Stimulated activated CD8-positive, alpha-beta memory T cell treated with anti-CD3 and anti-CD28 coated beads, Interleukin-15, amount 100 ng/mL, for 48 hours (primary cell): ENCODE data around the gene PCID2.

Experiments used
- DNase-seq, 2 donors: peaks; one replicate each; pipeline ENCODE4 v3.0.0-alpha.2; 2020; ENCODE audit warnings: low read depth in 2 of 2

PCID2 gene

DNA sequence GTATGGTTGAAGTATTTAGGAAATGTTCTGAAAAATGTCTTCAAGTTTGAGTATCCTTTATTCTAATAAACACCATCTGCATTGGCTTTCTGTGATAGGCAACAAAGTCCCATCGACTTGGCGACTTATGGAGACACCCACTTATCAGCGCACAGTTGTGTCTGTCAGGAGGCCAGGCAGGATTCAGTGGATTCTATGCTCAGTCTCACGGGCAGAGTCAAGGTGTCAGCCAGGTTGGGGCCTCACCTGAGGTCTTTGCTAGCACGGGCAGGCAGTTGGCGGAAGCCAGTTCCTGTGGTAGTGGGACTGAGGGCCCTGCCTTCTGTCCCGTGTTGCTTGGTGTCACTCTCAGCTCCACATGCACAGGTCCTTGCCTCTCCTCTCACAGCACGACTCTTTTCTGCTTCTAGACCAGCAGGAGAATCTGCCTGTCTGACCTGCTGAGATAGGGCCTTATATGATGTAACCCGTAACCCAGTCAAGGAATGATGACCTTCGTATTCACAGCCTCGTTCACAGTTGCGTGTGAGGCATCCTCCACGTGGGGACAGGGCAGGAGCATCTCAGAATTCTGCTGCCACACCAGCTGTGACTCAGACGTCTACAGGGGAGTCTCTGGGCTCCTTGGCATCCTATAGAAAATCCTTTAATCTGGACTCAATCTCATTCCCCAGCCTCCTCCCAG is 10.9 kb upstream of the PCID2 start:
- DNase-seq = no peak

DNA sequence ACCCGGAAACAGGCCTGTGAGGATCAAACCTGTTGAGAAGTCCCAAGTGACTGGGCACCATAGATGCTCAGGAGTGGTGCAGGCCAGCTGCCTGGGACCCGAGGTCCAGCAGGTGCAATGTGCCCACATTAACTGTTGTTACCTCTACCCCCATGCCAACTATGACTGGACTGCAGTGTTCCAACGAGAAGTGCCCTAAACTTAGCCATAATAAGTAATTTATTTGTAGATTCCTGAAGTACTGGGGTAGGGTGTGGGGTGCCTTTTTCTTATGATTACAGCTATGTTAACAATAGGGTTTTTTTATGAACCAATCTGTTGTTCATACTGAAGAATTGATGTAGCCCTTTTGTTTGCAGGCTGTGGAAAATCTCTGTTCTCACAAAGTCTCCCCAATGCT is 10.1 kb upstream of the PCID2 start:
- no peak for DNase-seq

DNA sequence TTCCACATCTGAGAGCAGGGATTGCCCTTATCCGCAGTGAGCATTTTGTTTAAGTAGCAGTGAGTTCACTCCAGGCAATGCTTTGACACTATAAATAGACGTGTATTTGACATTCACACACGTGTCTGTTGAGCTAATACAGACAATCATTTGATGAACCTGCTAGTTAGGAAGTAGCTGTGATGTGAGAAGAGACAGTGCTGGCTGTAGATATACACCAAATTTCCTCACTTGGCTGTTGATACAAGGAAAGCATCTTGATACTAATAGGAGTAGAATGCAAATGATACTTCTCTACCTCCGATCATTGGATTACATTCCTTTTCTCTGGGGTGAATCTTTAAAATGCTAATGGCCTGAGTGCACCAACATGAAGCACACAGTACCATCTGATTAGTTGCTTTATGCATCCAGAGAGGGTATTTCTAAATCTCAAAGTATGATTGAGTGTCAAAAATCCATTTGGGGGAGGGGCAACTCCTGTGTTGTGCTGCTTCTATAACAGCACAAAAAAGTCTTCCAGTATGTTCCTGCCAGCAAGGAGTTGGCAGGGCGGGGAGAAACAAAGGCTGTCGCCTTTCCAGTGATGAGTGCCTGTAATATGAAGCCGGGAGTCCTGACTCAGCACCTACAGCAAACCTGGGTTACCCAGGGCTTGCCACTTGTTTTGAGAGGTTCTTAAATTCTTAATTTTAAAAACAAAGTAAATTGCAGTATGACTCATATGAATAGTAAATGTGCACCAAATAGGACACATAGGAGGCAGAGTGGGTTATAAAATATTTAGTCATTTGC is 8.0 kb upstream of the PCID2 start:
- no peak for DNase-seq

DNA sequence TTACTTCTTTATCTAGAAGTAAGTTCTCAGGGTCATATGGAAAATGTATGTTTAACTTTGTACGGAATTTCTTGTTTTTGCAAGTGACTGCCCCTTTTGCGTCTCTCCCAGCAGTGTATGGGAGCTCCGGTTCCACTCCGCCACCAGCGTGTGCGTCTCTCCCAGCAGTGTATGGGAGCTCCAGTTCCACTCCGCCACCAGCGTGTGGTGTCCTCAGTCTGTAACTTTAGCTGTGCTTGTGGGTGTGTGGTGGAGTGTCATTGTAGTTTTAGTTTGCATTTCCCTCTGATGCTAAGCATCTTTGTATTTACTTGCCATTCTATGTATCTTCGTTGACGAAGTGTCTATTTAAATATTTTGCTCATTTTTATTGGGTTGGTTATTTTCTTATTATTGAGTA is 3.3 kb upstream of the PCID2 start:
- DNase-seq = no peak

DNA sequence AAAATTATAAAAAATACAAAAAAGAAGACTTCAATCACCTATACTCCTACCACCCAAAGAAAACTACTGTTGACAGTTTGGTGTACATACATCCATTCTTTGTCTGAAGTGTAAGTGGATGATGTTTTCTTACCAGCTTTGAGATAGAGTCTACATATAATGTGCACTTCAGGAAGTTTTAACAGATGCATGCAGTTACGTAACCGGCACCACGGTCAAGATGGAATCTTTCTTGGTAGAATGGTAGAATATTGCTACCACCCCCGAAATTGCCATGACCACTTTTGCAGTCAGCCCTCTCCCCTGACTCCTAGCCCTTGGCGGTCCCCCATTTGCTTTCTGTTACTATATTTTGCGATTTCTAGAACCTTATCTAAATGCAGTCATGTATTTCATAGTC is 2.4 kb upstream of the PCID2 start:
- DNase-seq = no peak

DNA sequence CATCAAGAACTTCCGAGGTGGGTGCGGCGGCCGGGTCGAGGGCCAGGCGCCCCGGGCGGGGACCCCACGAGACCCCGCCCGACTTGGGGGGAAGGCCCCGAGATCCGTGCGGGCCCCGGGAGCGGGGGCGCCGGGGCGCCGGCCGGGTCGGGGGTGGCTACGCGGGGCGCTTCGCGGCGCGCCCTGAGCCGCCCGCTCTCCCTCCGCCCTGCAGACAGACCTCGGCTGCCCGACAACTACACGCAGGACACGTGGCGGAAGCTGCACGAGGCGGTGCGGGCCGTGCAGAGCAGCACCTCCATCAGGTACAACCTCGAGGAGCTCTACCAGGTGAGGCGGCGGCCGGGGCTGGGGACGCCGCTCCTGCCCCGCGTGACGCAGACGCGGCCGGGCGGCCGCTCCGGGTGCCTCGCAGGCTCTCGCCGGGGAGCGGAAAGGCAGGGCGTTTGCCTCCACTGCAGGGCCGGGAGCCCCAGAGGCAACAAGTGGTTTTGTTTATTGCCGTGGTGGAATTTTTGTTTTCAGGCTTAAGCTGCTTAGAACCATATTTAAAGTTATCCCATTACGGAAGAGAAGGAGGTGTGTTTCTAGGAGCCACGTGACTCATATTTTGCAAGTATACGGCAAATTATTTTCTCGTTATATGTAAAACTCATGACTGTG is 1.4 kb upstream of the PCID2 start:
- peak; percentile 42 to 51 for DNase-seq

DNA sequence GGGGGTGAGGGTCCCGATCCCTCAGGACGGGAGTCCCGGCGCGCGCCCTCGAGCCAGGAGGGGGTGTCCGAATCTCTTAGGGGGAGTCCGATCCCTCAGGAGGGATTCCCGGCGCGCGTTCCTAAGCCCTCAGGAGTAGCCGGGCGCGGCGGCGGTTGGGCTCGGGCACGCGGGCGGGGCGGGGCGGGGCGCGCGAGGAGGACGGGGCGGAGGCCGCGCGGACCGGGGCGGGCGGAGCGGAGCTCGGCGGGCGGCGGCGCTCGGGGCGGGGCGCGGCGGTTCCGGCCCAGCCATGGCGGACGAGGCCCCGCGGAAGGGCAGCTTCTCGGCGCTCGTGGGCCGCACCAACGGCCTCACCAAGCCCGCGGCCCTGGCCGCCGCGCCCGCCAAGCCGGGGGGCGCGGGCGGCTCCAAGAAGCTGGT is 878 bp upstream of the PCID2 start, which contains the start of gene CUL4A:
CUL4A (plus strand) TSS at position 278 of the 423 bp plus-strand sequence; CDS start at position 293, 15 bp downstream.
- DNase-seq = peak; percentile 64 to 69

DNA sequence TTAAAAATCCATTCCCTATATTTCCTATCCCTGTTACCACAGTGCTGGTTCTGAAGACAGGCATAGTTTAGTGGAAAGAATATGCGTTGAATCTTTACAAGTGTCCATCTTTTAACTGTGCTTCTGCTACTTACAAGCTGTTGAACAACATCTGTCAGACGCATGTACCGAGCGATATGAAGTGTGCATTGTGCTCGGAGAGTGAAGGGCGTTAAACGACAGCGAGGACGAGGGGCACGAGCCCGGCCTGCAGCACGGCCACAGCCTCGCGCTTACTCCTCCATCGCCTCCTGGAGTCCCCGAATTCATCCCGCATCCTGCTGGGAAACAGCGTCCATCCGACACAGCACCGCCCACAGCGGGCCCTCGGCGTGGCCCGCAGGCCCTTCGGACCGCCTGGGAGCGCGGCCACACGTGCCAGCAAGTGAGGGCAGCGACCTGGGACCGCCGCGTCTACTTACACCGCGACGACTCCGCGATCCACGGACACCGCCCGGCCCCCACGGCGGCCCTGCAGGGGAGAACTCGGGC is 514 bp downstream of the PCID2 start:
- no peak for DNase-seq

DNA sequence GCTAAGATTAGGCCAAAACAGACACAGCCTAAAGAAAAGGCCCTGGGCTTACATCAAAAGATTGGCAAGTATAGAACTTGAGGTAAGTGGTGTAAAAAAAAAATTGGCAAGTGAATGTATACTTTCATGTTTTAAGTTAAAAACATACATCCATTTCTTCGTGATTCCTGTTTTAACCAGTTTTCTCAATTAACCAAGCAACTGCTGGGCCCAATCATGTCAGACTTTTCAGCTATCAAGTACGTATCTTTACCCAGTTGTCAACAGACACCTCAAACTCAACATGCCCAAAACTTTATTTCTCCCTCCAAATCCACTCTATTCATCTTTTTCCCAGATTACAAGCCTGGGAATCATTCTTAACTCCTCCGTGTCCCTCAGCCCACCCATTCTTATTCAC is 1.0 kb downstream of the PCID2 start:
- DNase-seq = no peak

DNA sequence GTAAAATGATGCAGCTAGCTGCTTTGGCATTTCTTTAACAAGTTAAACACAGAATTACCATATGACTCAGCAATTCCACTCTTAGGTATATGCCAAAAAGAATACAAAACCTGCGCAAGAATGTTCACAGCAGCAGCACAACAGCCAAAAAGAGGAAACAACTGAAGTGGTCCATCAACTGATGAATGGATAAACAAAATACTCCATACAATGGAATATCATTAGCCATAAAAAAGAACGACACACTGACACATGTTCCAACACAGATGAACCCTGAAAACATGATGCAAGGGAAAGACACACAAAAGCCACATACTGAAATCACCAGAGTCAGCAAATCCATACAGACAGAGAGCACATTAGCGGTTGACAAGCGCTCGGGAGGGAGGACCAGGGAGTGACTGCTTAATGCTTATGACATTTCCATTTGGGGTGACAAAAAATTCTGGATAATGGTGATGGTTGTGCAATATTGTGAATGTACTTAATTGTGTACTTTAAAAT is 3.0 kb downstream of the PCID2 start:
- DNase-seq = no peak

DNA sequence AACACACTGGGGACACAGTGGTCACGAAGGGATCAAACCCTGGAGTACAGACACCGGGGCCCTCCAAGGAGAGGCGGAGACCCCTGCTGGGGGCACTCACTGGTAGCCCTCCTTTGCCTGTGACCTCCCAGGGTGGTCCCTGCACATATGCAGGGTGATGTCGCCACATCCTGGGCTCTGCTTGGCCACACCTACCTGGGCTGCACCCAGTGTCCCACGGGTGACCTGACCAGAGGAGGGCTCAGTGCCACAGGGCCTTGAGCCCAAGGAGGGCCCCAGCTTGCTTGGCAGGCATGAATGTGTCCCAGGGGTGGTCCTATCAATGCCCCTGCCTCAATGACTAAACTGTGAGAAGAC is 4.1 kb downstream of the PCID2 start:
- DNase-seq = no peak

DNA sequence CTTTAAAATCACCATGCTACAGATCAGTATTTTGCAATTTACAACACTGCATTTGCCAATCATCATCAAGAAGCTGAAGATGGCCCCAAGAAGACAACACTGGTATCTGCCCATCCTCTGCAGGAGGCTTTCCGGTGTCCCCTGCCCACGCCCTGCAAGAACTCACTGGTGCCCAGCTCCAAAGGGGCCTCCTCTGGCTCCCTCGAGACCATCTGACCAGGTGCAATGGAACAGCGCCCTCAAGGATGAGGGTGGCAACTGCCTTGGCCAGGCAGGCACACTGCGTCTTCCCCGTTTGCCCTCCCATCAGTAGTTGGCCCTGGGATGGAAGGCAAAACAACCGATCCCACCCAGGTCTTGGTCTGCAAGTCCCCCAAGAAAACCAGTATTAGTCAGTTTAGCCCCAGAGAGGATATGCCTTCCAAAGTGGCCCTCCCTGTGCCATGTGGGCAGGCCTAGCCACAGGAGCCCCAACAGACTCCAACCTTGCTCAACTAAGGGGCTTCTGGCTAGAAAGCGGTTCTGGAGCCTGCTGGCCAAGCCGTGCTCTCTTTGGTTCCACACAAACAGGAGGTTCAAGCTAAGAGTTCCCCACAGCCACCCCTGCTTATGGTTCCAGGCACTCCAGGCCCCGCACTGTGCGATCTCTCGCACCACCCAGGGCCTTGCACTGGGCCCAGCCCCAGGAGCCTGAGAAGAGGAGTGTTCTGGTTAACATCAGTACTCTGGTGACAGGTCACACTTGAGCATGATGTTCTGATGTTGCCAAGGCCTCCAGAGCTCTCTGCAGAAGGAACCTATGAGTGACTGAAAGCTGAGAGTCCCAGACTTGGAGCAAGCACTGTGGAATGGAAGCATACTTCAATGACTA is 4.7 kb downstream of the PCID2 start:
- no peak for DNase-seq

DNA sequence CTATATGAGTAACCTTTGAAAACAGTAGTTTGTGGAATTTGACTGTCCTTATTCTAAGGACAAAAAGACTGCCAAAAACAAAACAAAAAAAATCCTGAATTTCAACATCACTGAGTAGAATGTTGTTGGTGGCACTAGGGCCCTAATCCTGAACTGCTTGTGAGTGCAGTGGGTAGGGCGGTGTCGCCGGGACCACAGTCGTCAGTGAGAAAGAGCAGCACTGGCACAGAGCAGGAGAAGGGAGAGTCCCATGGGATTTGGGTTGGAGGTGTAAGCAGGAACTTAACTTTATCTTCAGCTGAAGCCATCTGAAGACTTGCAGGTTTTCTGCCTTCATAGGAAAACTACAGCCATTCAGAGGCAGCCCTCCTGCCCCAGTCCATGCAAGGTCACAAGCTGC is 5.6 kb downstream of the PCID2 start:
- no peak for DNase-seq

DNA sequence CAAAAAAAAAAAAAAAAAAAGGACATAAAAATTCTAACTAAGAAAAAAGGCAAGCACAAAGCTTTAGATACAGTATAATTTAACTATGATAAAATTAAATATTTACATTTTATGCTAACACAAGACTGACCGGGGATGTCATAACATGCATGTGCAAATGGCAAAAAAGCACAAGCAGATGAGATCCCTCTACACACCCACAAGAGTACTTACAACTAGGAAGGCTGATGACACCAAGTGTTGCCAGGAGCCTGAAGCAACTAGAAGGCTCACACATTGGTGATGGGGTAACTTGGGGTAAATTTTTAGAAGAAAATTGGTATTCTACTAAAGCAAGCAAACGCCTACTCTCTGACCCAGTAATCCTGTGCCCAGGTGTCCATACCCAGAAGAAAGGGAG is 6.7 kb downstream of the PCID2 start:
- DNase-seq = no peak

DNA sequence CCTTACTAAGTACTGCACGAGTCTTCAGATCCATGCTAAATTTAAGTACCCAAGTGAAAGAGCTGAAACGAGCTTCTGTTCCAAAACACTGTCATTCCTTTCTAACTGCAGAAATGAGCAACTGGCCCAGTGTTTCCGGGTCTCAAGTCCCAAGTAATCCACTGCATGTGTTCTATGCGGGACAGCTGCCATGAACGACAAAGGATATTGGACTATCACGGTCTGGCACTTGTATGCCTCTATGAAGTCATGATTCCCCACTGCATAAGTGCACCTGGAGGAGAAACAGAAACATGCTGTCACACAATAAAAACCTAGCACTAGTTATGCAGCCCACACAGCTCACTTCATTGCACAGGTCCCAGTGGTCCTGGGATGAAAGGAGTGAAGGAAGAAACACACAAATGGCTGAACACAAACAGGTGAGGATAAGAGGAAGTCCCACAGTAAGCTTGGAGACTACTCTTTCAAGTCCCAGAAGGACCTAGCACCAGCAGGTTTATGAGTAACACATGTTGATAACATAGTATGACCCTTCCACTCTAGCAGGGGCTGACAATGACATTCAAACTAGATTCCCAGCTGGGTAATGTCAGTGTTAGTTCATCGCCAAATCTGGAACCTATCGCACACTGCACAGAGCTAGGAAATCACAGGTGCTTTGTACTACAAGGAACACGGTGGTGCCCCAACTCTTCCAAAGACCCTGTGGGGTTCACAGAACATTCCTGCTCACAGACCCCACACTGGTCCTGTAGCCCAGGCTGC is 11.3 kb downstream of the PCID2 start:
- no peak for DNase-seq

DNA sequence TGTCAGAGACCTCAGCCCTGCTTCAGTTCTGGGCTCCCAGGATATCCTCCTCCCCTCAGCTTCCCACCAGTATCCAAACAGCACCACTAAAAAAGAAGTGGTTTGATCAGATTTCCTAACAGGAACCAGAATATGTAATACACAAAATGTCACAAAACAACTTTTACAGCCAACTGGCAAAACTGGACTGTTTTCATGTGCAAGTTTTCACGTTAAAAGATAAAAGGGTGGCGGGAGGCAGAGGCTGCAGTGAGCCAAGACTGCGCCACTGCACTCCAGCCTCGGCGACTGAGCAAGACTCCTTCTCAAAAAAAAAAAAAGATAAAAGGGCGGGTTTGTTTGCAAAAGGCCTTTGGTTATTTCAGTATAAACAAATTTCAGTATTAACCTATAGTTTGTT is 13.1 kb downstream of the PCID2 start:
- DNase-seq = no peak

DNA sequence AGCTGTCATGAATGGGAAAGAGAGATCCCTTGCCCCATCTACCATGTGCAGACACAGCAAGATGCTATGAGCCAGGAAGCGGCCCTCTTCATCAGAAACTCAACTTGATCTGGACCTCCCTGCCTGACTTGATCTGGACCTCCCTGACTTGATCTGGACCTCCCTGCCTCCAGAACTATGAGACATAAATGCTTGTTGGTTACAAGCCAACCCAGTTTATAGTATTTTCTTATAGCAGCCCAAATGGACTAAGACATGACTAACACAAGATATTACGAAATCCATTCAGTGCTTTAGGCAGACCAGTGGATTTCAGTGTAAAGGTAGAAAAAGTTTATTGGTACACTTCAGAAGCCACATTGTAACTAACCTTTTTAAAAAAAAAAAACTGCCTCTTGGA is 15.6 kb downstream of the PCID2 start:
- no peak for DNase-seq

DNA sequence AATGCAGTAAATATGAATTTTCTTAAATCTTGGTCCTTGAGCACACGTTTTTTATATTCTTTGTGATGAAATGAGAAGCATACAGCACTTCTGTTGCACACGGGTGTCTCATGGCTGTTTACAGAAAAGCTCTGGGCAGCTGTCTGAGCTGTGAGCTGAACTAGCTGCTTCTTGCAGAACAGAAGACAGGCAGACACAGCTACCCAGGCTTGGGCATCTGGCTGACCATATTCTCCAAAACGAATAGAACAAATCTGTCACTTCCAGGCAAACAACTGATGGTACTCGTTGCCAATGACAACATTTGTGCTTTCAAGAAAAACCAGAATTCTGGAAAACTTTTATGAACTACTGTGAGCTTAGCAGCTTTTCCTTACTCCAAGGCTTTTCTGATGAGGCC is 16.2 kb downstream of the PCID2 start:
- DNase-seq = no peak

DNA sequence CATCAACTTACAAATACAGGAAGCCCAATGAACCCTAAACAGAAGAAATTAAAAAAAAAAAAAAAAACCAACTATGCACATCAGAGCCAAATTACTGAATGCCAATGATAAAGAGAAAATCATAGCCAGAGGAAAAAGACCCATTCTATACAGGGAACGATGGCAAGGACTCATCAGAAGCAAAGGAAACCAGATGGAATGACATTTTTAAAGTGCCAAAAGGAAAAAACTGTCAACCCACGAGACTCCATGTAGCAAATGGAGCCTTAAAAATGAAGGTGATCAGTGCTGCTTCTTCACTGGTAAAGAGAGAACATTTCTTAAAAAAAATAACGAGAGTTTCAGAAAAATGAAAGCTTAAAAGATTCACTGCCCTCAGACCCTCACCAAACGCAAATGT is 18.3 kb downstream of the PCID2 start:
- no peak for DNase-seq

DNA sequence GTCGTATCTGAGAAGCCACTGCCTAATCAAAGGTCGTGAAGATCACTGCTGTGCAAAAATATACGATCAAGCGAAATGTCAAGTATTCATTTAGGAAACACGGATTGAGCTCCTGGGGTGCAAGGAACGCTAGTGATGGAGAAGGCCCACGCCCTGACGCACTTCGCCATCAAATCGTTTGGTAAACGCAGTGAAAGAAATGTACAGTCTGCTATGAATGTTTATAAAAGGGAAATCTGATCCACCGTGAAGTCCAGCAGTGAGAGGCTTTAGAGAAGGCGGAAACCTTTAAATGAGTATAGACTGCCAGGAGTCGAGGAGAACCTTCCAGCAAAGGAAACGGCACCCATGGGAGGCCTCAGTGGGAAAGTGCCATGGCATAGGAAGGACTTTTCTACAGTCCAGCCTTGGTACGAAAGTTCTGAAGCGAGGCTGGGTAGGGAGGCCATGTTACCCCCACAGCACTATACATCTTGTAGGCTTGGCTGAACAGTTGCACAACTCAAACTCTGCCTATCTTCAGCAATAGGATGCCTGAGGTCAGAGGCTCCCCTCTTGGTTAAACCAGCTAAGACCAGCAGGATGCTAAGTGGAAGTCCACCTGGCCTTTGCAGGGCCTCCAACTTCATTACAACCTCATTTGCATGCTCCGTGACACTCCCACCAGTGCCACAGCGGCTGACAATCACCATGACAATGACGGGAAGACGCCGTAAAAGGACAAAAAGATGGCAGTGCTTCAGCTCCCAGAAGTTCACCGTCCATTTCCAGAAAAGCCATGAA is 20.4 kb downstream of the PCID2 start:
- DNase-seq = no peak
